IMR-90 (cell line): Measurements from ENCODE around the gene NOS1. TPM values are rescaled to one million over a fixed set of nuclear protein-coding genes. Genes with fewer than 3 reads are reported as not detected.

ENCODE experiments used
- ATAC-seq: fragments of 200-7000 bp; cut with Tn5 transposase; 2 replicates; pipeline ENCODE4 v1.9.1; 2020; ENCODE audit warnings: low read depth, mild to moderate bottlenecking, moderate library complexity
- Bru-seq: library from RNA; stranded (reverse); fragments of 400-500 nt; gene quantifications from one replicate; lab custom pipeline; 2021; lab: Mats Ljungman, UMichigan
- BruChase-seq, 2 experiments: library from RNA; stranded (reverse); fragments of 400-500 nt; gene quantifications; one replicate each; lab custom pipeline; 2021; lab: Mats Ljungman, UMichigan
- BruUV-seq: library from RNA; stranded (reverse); fragments of 400-500 nt; replicated peaks from 2 replicates; lab custom pipeline; 2021; lab: Mats Ljungman, UMichigan
- CTCF ChIA-PET: fragments of 300-600 bp; formaldehyde crosslinking; extraction: SDS; loops from one replicate; lab custom pipeline; 2021; ENCODE audit warnings: antibody characterized with exemption; lab: Yijun Ruan, JAX
- POLR2A ChIA-PET: fragments of 300-600 bp; sonication (Branson Sonifier 250); formaldehyde crosslinking; loops from one replicate; lab custom pipeline; 2022; ENCODE audit warnings: antibody characterized with exemption; ENCODE audit not compliant: unreplicated experiment; lab: Charles Lee
- DNase-seq: peaks from one replicate; pipeline ENCODE4 v3.0.0; 2013
- H2AFZ ChIP-seq: replicated peaks from 2 replicates; pipeline ENCODE3; 2013; ENCODE audit warnings: low read length, mild to moderate bottlenecking; ENCODE audit not compliant: poor library complexity
- H2AK5ac ChIP-seq: 2 replicates; pipeline ENCODE4 v1.6.1; 2013; ENCODE audit warnings: low read depth, low read length, inconsistent platforms
- H2AK9ac ChIP-seq: replicated peaks from 2 replicates; pipeline ENCODE3; 2013; ENCODE audit warnings: mild to moderate bottlenecking, low read depth, low read length, moderate library complexity; ENCODE audit not compliant: poor library complexity
- H2BK120ac ChIP-seq: 2 replicates; pipeline ENCODE4 v1.6.1; 2013; ENCODE audit warnings: low read depth, low read length, inconsistent platforms
- H2BK15ac ChIP-seq: 3 replicates; pipeline ENCODE4 v1.6.1; 2013; ENCODE audit warnings: low read depth, low read length, inconsistent platforms
- H2BK20ac ChIP-seq: 2 replicates; pipeline ENCODE4 v1.6.1; 2013; ENCODE audit warnings: low read depth, mild to moderate bottlenecking, inconsistent platforms, low read length, moderate library complexity
- H2BK5ac ChIP-seq: 2 replicates; pipeline ENCODE4 v1.6.1; 2013; ENCODE audit warnings: mild to moderate bottlenecking, low read depth, low read length, inconsistent platforms; ENCODE audit not compliant: poor library complexity, severe bottlenecking
- H3K14ac ChIP-seq: replicated peaks from 2 replicates; pipeline ENCODE4 v1.6.1; 2013; ENCODE audit warnings: low read depth, low read length, inconsistent platforms
- H3K18ac ChIP-seq: 2 replicates; pipeline ENCODE4 v1.6.1; 2013; ENCODE audit warnings: low read depth, low read length, control low read depth
- H3K23ac ChIP-seq: 2 replicates; pipeline ENCODE4 v1.6.1; 2013; ENCODE audit warnings: low read depth, low read length, inconsistent platforms
- H3K27ac ChIP-seq: 2 replicates; pipeline ENCODE4 v1.5.1; 2013; ENCODE audit warnings: mild to moderate bottlenecking, control low read depth, low read length; ENCODE audit not compliant: insufficient read depth
- H3K27me3 ChIP-seq: 2 replicates; pipeline ENCODE4 v1.6.1; 2013; ENCODE audit warnings: low read length; ENCODE audit not compliant: control insufficient read depth, insufficient read depth
- H3K36me3 ChIP-seq: 2 replicates; pipeline ENCODE4 v1.6.1; 2013; ENCODE audit warnings: low read length, mixed read lengths; ENCODE audit not compliant: control insufficient read depth, insufficient read depth
- H3K4ac ChIP-seq: 2 replicates; pipeline ENCODE4 v1.6.1; 2013; ENCODE audit warnings: low read depth, low read length, inconsistent platforms
- H3K4me1 ChIP-seq: 2 replicates; pipeline ENCODE4 v1.6.1; 2013; ENCODE audit warnings: low read length, mixed read lengths; ENCODE audit not compliant: control insufficient read depth, insufficient read depth
- H3K4me2 ChIP-seq: 2 replicates; pipeline ENCODE4 v1.6.1; 2013; ENCODE audit warnings: low read depth, mild to moderate bottlenecking, control low read depth, low read length, moderate library complexity
- H3K4me3 ChIP-seq: 2 replicates; pipeline ENCODE4 v1.5.1; 2013; ENCODE audit warnings: low read depth, mild to moderate bottlenecking, control low read depth, low read length, moderate library complexity; ENCODE audit not compliant: insufficient read depth
- H3K56ac ChIP-seq: 2 replicates; pipeline ENCODE4 v1.6.1; 2013; ENCODE audit warnings: low read length, inconsistent platforms; ENCODE audit not compliant: insufficient read depth; ENCODE audit errors: extremely low read depth
- H3K79me1 ChIP-seq, 2 experiments: 2 replicates each; pipeline ENCODE4 v1.6.1; 2013; ENCODE audit warnings: low read length in 2 of 2, inconsistent platforms in 1 of 2, low read depth in 1 of 2
- H3K9ac ChIP-seq: 2 replicates; pipeline ENCODE4 v1.6.1; 2013; ENCODE audit warnings: low read depth, low read length, control low read depth
- H3K9me1 ChIP-seq: 2 replicates; pipeline ENCODE4 v1.6.1; 2013; ENCODE audit warnings: low read length, inconsistent platforms; ENCODE audit not compliant: insufficient read depth
- H3K9me3 ChIP-seq: 2 replicates; pipeline ENCODE4 v1.6.1; 2013; ENCODE audit warnings: low read length; ENCODE audit not compliant: control insufficient read depth, insufficient read depth
- H4K20me1 ChIP-seq: 2 replicates; pipeline ENCODE4 v1.6.1; 2013; ENCODE audit warnings: low read length, inconsistent platforms; ENCODE audit not compliant: insufficient read depth
- H4K5ac ChIP-seq: 2 replicates; pipeline ENCODE4 v1.6.1; 2013; ENCODE audit warnings: mild to moderate bottlenecking, low read depth, low read length, control low read depth
- H4K8ac ChIP-seq, 2 experiments: 2 replicates each; pipeline ENCODE4 v1.6.1; 2013; ENCODE audit warnings: low read depth in 2 of 2, low read length in 2 of 2, control low read depth in 1 of 2, inconsistent platforms in 1 of 2
- H4K91ac ChIP-seq: 2 replicates; pipeline ENCODE4 v1.6.1; 2013; ENCODE audit warnings: low read depth, low read length, inconsistent platforms; ENCODE audit not compliant: insufficient read depth
- BHLHE40 ChIP-seq: fragments of 150-350 bp; IDR thresholded peaks from 2 replicates; pipeline ENCODE4 v1.6.1; 2016; ENCODE audit warnings: mild to moderate bottlenecking, low read depth, low read length
- CEBPB ChIP-seq: IDR thresholded peaks from 2 replicates; pipeline ENCODE4 v1.6.1; 2012; ENCODE audit warnings: low read depth, low read length, improper control_type of control experiment
- CHD1 ChIP-seq: IDR thresholded peaks from 2 replicates; pipeline ENCODE4 v1.6.1; 2012; ENCODE audit warnings: low read depth, low read length, improper control_type of control experiment
- ELK1 ChIP-seq: fragments of 150-350 bp; IDR thresholded peaks from 2 replicates; pipeline ENCODE4 v1.6.1; 2016; ENCODE audit warnings: low read depth, mild to moderate bottlenecking, low read length, moderate library complexity, borderline replicate concordance
- FOS ChIP-seq: fragments of 150-350 bp; IDR thresholded peaks from 2 replicates; pipeline ENCODE4 v1.6.1; 2016; ENCODE audit warnings: low read depth, low read length
- MAFK ChIP-seq: IDR thresholded peaks from 2 replicates; pipeline ENCODE4 v1.6.1; 2012; ENCODE audit warnings: low read depth, low read length, improper control_type of control experiment
- MAZ ChIP-seq: IDR thresholded peaks from 2 replicates; pipeline ENCODE4 v1.6.1; 2012; ENCODE audit warnings: low read depth, mild to moderate bottlenecking, low read length, improper control_type of control experiment, moderate library complexity, borderline replicate concordance
- MXI1 ChIP-seq: IDR thresholded peaks from 2 replicates; pipeline ENCODE4 v1.6.1; 2012; ENCODE audit warnings: low read depth, mild to moderate bottlenecking, low read length, moderate library complexity, borderline replicate concordance
- NFE2L2 ChIP-seq: fragments of 150-350 bp; IDR thresholded peaks from 2 replicates; pipeline ENCODE4 v1.6.1; 2016; ENCODE audit warnings: low read depth, mild to moderate bottlenecking, low read length
- POLR2A ChIP-seq: IDR thresholded peaks from 2 replicates; pipeline ENCODE4 v1.6.1; 2012; ENCODE audit warnings: mild to moderate bottlenecking, low read depth, low read length
- RAD21 ChIP-seq: IDR thresholded peaks from 2 replicates; pipeline ENCODE4 v1.6.1; 2012; ENCODE audit warnings: low read length, improper control_type of control experiment
- RCOR1 ChIP-seq: IDR thresholded peaks from 2 replicates; pipeline ENCODE4 v1.6.1; 2012; ENCODE audit warnings: mild to moderate bottlenecking, low read length, improper control_type of control experiment; ENCODE audit not compliant: insufficient replicate concordance
- RFX5 ChIP-seq: IDR thresholded peaks from 2 replicates; pipeline ENCODE4 v1.8.0; 2012; ENCODE audit warnings: low read depth, mild to moderate bottlenecking, low read length, moderate library complexity
- SMC3 ChIP-seq: fragments of 150-350 bp; IDR thresholded peaks from 2 replicates; pipeline ENCODE4 v1.6.1; 2016; ENCODE audit warnings: low read depth, mild to moderate bottlenecking, antibody characterized with exemption, low read length, moderate library complexity
- USF2 ChIP-seq: fragments of 150-350 bp; IDR thresholded peaks from 2 replicates; pipeline ENCODE4 v1.6.1; 2017; ENCODE audit warnings: mild to moderate bottlenecking, antibody characterized with exemption, low read length, low read depth
- WGBS, 2 experiments: methylation state at CpG; one replicate each; pipeline versions ENCODE4 v1.1.5 to v1.1.7; 2013; ENCODE audit warnings: missing lambda C conversion rate in 2 of 2; ENCODE audit not compliant: insufficient read length in 1 of 2; ENCODE audit errors: extremely low coverage in 2 of 2; 5-methylcytosine and 5-hydroxymethylcytosine counted together
- dilution Hi-C: fragments of 300-500 bp; cut with HindIII; formaldehyde crosslinking; loops from one replicate; pipeline ENCODE4 v1.14.3; 2018; ENCODE audit warnings: low sequenced_read_pairs; ENCODE audit not compliant: unreplicated experiment
- in situ Hi-C: fragments of 300-500 bp; cut with MboI; formaldehyde crosslinking; loops from 3 replicates; pipeline ENCODE4 v1.14.3; 2019; ENCODE audit warnings: low sequenced_read_pairs, inconsistent platforms, mixed read lengths
- intact Hi-C: fragments of 100-400 bp; cut with micrococcal nuclease; formaldehyde crosslinking; loops from 2 replicates; pipeline ENCODE4 v1.10.0; 2022
- long read RNA-seq: library from polyadenylated mRNA; unstranded; transcript quantifications from one replicate; pipeline ENCODE4 v2.0.0, GENCODE V29; 2021; ENCODE audit not compliant: unreplicated experiment
- polyA plus RNA-seq, 3 experiments: library from polyadenylated mRNA; depleted of rRNA; stranded (reverse); fragments of >200 nt; gene quantifications; 2 replicates each; pipeline ENCODE4 v1.2.3, GENCODE V29; 2012; ENCODE audit warnings: low replicate concordance in 1 of 3
- total RNA-seq: library from RNA; depleted of rRNA; stranded (reverse); fragments of >200 nt; gene quantifications from 2 replicates; pipeline ENCODE4 v1.2.3, GENCODE V29; 2012; rRNA removed
- TF ChIP-seq, protein P1 (sequence below): conservative IDR thresholded peaks from 2 replicates; pipeline ENCODE4 v1.5.1; 2012; ENCODE audit warnings: mild to moderate bottlenecking, low read depth, low read length, improper control_type of control experiment

Gene NOS1
- total RNA-seq = not detected in 2 replicates
- 0.09 TPM in 1 of 2 replicates, not detected in the other for polyA plus RNA-seq (2012; rRNA removed)
- polyA plus RNA-seq (2012; cell fraction: cytosol; rRNA removed) = not detected in 2 replicates
- polyA plus RNA-seq (2012; cell fraction: nucleus; rRNA removed; ENCODE audit: low replicate concordance) = not detected in 2 replicates
- Bru-seq, nascent RNA = not detected
- percentile 1 among the genes with signal in this experiment for BruChase-seq, experiment 1, labeled RNA remaining after a 6-hour chase
- percentile 1 among the genes with signal in this experiment for BruChase-seq, experiment 2, labeled RNA remaining after a 2-hour chase
- long read RNA-seq = 0 reads

DNA sequence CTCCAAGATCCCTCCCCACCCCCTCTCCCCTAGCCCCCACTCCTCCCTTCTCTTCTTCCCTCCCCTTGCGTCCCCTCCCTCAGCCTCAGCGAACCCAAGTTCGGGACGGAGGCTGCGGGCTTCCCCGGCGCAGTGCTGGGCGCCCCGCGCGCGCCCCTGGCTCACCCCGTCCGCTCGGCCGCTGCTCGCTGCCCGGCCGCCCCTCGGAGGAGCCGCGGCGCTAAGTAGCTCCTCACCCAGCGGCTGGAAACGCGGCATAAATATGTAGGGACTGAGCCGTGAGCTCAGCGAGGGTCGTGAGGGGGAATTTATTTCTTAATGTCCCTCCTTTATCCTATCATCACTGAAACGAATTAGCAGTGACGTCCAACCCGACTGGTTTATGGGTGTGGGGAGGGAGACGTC, at the start of gene NOS1:
NOS1 (minus strand) TSS at position 280 of the 405 bp plus-strand sequence. CDS start 30,557 bp downstream, outside the sequence.
- H2BK5ac ChIP-seq = no peak within 1 kb of the TSS
- no peaks in the 10 kb centered on the region for H3K36me3 ChIP-seq
- H3K4me2 ChIP-seq = no peak within 1 kb of the TSS
- dilution Hi-C loops = no loop called here
- H3K9me3 ChIP-seq = peaks cover under 1% of the 10 kb centered on the region; the same call in 1 of the 2 replicates
- ChIA-PET POLR2A (no interaction called here), CTCF (no interaction called here)
- H3K27me3 ChIP-seq = no peaks in the 10 kb centered on the region
- H3K79me1 ChIP-seq = no peaks in the 10 kb centered on the region
- no peak within 1 kb of the TSS for H2BK15ac ChIP-seq
- in situ Hi-C loops = loop anchor here (10.0 kb wide), 1 partner anchor 473 kb away; no protein-coding TSS in a partner anchor
- no peak within 1 kb of the TSS for H3K4me3 ChIP-seq
- DNase-seq (no peak), ATAC-seq (no peak)
- H4K5ac ChIP-seq = no peak within 1 kb of the TSS
- no peak within 1 kb of the TSS for H4K91ac ChIP-seq
- no peak within 1 kb of the TSS for H3K4ac ChIP-seq
- no peak within 1 kb of the TSS for H3K18ac ChIP-seq
- intact Hi-C loops = no loop called here
- no peak within 1 kb of the TSS for H3K14ac ChIP-seq
- peak within 1 kb of the TSS; percentile 1 for H2AK9ac ChIP-seq
- no peak within 1 kb of the TSS for H3K27ac ChIP-seq
- no peak within 1 kb of the TSS for H2BK120ac ChIP-seq
- no peak within 1 kb of the TSS for H2BK20ac ChIP-seq
- TF ChIP-seq FOS (no peak), CHD1 (no peak), MXI1 (no peak), RAD21 (no peak), POLR2A (no peak), SMC3 (no peak), MAZ (no peak), ELK1 (no peak), NFE2L2 (no peak), RCOR1 (no peak), USF2 (no peak), RFX5 (no peak), BHLHE40 (no peak), CEBPB (no peak), MAFK (no peak)
- TF ChIP-seq, protein P1, sequence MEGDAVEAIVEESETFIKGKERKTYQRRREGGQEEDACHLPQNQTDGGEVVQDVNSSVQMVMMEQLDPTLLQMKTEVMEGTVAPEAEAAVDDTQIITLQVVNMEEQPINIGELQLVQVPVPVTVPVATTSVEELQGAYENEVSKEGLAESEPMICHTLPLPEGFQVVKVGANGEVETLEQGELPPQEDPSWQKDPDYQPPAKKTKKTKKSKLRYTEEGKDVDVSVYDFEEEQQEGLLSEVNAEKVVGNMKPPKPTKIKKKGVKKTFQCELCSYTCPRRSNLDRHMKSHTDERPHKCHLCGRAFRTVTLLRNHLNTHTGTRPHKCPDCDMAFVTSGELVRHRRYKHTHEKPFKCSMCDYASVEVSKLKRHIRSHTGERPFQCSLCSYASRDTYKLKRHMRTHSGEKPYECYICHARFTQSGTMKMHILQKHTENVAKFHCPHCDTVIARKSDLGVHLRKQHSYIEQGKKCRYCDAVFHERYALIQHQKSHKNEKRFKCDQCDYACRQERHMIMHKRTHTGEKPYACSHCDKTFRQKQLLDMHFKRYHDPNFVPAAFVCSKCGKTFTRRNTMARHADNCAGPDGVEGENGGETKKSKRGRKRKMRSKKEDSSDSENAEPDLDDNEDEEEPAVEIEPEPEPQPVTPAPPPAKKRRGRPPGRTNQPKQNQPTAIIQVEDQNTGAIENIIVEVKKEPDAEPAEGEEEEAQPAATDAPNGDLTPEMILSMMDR = no peak
- H3K56ac ChIP-seq = no peak within 1 kb of the TSS
- no peak within 1 kb of the TSS for H3K23ac ChIP-seq
- no peak within 1 kb of the TSS for H2AFZ ChIP-seq
- H2AK5ac ChIP-seq = no peak within 1 kb of the TSS
- H3K9me1 ChIP-seq = no peaks in the 10 kb centered on the region
- H3K4me1 ChIP-seq = no peaks in the 10 kb centered on the region
- no peaks in the 10 kb centered on the region for H4K20me1 ChIP-seq
- no CpG with 5 or more reads among the region's 33 CpGs for whole genome bisulfite sequencing, 2 experiments
- BruUV-seq = no TSS peak
- no peak within 1 kb of the TSS for H4K8ac ChIP-seq
- H3K9ac ChIP-seq = no peak within 1 kb of the TSS
